H1 (cell line): ENCODE data around the gene KCNK13. TPM values are rescaled to one million over a fixed set of nuclear protein-coding genes. Genes with fewer than 3 reads are reported as not detected.

Source experiments
- CHD1 ChIP-seq: IDR thresholded peaks from 2 replicates; pipeline ENCODE4 v1.6.1; 2012; ENCODE audit warnings: low read depth, low read length, improper control_type of control experiment
- CHD7 ChIP-seq: fragments of 300-600 bp; sonication (generic); IDR thresholded peaks from 2 replicates; pipeline ENCODE4 v1.7.1; 2012; ENCODE audit warnings: low read length, moderate library complexity, mild to moderate bottlenecking, inconsistent platforms; ENCODE audit not compliant: insufficient replicate concordance
- GTF2F1 ChIP-seq: IDR thresholded peaks from 2 replicates; pipeline ENCODE4 v1.6.1; 2012; ENCODE audit warnings: low read depth, low read length, improper control_type of control experiment, borderline replicate concordance
- POU5F1 ChIP-seq: IDR thresholded peaks from 2 replicates; pipeline ENCODE4 v1.6.1; 2011; ENCODE audit warnings: low read depth, mild to moderate bottlenecking, low read length, moderate library complexity
- RAD21 ChIP-seq, 2 experiments: IDR thresholded peaks in 1 of 2; conservative IDR thresholded peaks in 1 of 2; 2 replicates each; pipeline ENCODE4 v1.6.1; 2011; ENCODE audit warnings: low read depth in 2 of 2, low read length in 2 of 2, improper control_type of control experiment in 1 of 2, inconsistent platforms in 1 of 2, mild to moderate bottlenecking in 1 of 2, moderate library complexity in 1 of 2
- SP2 ChIP-seq: IDR thresholded peaks from 2 replicates; pipeline ENCODE4 v1.6.1; 2012; ENCODE audit warnings: mild to moderate bottlenecking, low read length, inconsistent platforms
- polyA plus RNA-seq, 7 experiments: library from polyadenylated mRNA; depleted of rRNA in 3 of 7; stranded (reverse) in 5 of 7; unstranded in 2 of 7; fragments of >200 nt in 5 of 7; fragments of 200-250 nt in 2 of 7; gene quantifications; 1 replicate in 5 of 7; 2 replicates in 1 of 7; 4 replicates in 1 of 7; pipeline versions ENCODE4 v1.2.1 to v1.2.3, GENCODE V29; 2011 to 2013; ENCODE audit warnings: missing spikeins in 2 of 7, mixed read lengths in 2 of 7
- total RNA-seq: library from RNA; stranded (reverse); fragmentation: NEBNext Ultra II Directional; extraction: Animal tissue kit (Norgen Biotek cat#: 25700); gene quantifications from 2 replicates; pipeline ENCODE4 v1.2.1, GENCODE V29; 2021
- TF ChIP-seq, protein P1 (sequence below): IDR thresholded peaks from 2 replicates; pipeline ENCODE4 v1.6.1; 2012; ENCODE audit warnings: inconsistent platforms
- TF ChIP-seq, protein P2 (sequence below): IDR thresholded peaks from 2 replicates; pipeline ENCODE4 v1.6.1; 2012; ENCODE audit warnings: low read length, inconsistent platforms

The KCNK13 gene
- total and polyA plus RNA-seq, 2 of the 8 experiments (the other 6 are each of a cell fraction or from before 2014, with no cell fraction given): 0.39 to 0.48 TPM

DNA sequence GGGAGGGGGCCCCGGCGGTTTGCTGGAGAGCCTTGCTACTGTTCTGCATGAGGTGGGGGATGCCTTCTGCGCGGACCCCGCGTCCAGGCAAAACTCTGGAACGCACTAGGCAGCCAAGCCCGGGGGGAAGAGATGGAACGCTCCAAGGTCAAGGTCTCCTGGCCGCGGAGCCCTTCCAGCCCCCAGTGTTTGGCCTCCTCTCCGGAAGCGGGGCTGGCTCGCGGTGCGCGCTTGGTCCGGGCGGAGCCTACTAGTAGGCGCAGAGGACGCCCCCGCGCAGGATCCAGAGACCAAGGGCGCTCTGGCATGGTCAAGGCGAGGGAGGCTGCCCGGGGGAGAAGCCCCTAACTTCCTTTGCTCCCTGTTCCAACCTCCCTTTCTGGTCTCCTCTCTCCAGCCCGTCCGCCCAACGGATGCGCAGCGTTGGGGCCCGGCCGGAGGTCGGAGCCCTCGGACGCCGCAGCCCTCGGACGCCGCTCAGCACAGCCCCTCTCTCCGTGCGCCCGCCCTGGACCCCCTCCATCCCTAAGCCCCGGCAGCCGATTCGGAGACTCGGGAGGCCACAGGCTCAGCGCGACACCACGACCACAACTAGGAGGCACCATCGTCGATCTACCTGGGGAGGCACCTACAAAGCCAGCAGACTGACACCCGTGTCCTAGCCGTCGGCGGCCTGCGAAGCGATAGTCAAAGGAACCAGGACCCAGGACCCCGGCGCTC is 669 bp upstream of the KCNK13 start (continued):
- no peak for TF ChIP-seq RAD21 (IDR thresholded peaks at IDR 0.05 in 1 of 2, conservative IDR thresholded peaks at IDR 0.05 in 1 of 2; ENCODE audit: low read depth in 2 of 2, low read length in 2 of 2)
- TF ChIP-seq SP2: no peak
- TF ChIP-seq, protein P1, sequence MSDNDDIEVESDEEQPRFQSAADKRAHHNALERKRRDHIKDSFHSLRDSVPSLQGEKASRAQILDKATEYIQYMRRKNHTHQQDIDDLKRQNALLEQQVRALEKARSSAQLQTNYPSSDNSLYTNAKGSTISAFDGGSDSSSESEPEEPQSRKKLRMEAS: no peak
- TF ChIP-seq CHD7: no peak
- TF ChIP-seq CHD1: no peak
- TF ChIP-seq POU5F1: no peak
- TF ChIP-seq, protein P2, sequence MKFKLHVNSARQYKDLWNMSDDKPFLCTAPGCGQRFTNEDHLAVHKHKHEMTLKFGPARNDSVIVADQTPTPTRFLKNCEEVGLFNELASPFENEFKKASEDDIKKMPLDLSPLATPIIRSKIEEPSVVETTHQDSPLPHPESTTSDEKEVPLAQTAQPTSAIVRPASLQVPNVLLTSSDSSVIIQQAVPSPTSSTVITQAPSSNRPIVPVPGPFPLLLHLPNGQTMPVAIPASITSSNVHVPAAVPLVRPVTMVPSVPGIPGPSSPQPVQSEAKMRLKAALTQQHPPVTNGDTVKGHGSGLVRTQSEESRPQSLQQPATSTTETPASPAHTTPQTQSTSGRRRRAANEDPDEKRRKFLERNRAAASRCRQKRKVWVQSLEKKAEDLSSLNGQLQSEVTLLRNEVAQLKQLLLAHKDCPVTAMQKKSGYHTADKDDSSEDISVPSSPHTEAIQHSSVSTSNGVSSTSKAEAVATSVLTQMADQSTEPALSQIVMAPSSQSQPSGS: no peak
- no peak for TF ChIP-seq GTF2F1
